OCI-LY1 (cell line): ENCODE data around the gene RHOG.
"Not testable (repeated sequence)": the region's sequence is repeated elsewhere in the genome, so short reads cannot be mapped to it uniquely, and the experiment has no call there.

Experiments
- H2AFZ ChIP-seq: fragments of 200-600 bp; sonication (generic), shearing (Covaris generic); 2 replicates; pipeline ENCODE4 v1.6.0; 2014; ENCODE audit warnings: antibody characterized with exemption, mild to moderate bottlenecking, low read length
- H3F3A ChIP-seq: fragments of 200-600 bp; sonication (generic), shearing (Covaris generic); 2 replicates; pipeline ENCODE4 v1.6.0; 2014; ENCODE audit warnings: mild to moderate bottlenecking, antibody characterized with exemption, low read length, moderate library complexity; ENCODE audit not compliant: insufficient read depth
- H3K27ac ChIP-seq: fragments of 200-600 bp; sonication (generic); 2 replicates; pipeline ENCODE4 v1.5.1; 2014; ENCODE audit warnings: low read length, mixed run types, mild to moderate bottlenecking, low read depth; ENCODE audit not compliant: poor library complexity, severe bottlenecking
- H3K27me3 ChIP-seq: fragments of 200-600 bp; sonication (generic); 2 replicates; pipeline ENCODE4 v1.6.0; 2014; ENCODE audit warnings: antibody characterized with exemption, mild to moderate bottlenecking, low read length, moderate library complexity; ENCODE audit not compliant: insufficient read depth
- H3K36me3 ChIP-seq: fragments of 200-600 bp; sonication (generic); 2 replicates; pipeline ENCODE4 v1.6.1; 2014; ENCODE audit warnings: mild to moderate bottlenecking, antibody characterized with exemption, low read length, moderate library complexity, mixed read lengths; ENCODE audit not compliant: insufficient read depth
- H3K4me1 ChIP-seq: fragments of 200-600 bp; sonication (generic); 2 replicates; pipeline ENCODE4 v1.5.1; 2014; ENCODE audit warnings: mild to moderate bottlenecking, low read length, moderate library complexity; ENCODE audit not compliant: insufficient read depth, severe bottlenecking
- H3K4me2 ChIP-seq: fragments of 200-600 bp; sonication (generic), shearing (Covaris generic); 2 replicates; pipeline ENCODE4 v1.6.1; 2014; ENCODE audit warnings: low read length
- H3K4me3 ChIP-seq: fragments of 200-600 bp; sonication (generic); 2 replicates; pipeline ENCODE4 v1.5.1; 2014; ENCODE audit warnings: low read length, low read depth, mild to moderate bottlenecking, mixed read lengths; ENCODE audit not compliant: poor library complexity, severe bottlenecking
- H3K79me2 ChIP-seq: fragments of 200-600 bp; shearing (Covaris generic); 2 replicates; pipeline ENCODE4 v1.6.1; 2016; ENCODE audit warnings: mixed run types, low read length, mixed read lengths; ENCODE audit not compliant: insufficient read depth
- H3K9ac ChIP-seq: fragments of 200-600 bp; sonication (generic), shearing (Covaris generic); 2 replicates; pipeline ENCODE4 v1.6.1; 2014; ENCODE audit warnings: mild to moderate bottlenecking, low read length, mixed read lengths
- H3K9me2 ChIP-seq: fragments of 200-600 bp; sonication (generic), shearing (Covaris generic); 2 replicates; pipeline ENCODE4 v1.6.1; 2014; ENCODE audit warnings: low read depth, mild to moderate bottlenecking, low read length, mixed read lengths
- H3K9me3 ChIP-seq: fragments of 200-600 bp; shearing (Covaris generic); 2 replicates; pipeline ENCODE4 v1.6.1; 2014; ENCODE audit warnings: low read length, mixed read lengths
- H4K20me1 ChIP-seq: fragments of 200-600 bp; sonication (generic), shearing (Covaris generic); 2 replicates; pipeline ENCODE4 v1.6.0; 2016; ENCODE audit warnings: mild to moderate bottlenecking, low read length; ENCODE audit not compliant: insufficient read depth
- CTCF ChIP-seq: fragments of 200-600 bp; sonication (generic), shearing (Covaris generic); IDR thresholded peaks from 2 replicates; pipeline ENCODE4 v1.5.1; 2017; ENCODE audit warnings: mild to moderate bottlenecking, antibody characterized with exemption, low read length, moderate library complexity, mixed read lengths
- EZH2 ChIP-seq: fragments of 200-600 bp; sonication (generic), shearing (Covaris generic); IDR thresholded peaks from 2 replicates; pipeline ENCODE4 v1.8.0; 2017; ENCODE audit warnings: borderline replicate concordance, mixed run types, mild to moderate bottlenecking, antibody characterized with exemption, low read length, moderate library complexity, mixed read lengths

RHOG gene

DNA sequence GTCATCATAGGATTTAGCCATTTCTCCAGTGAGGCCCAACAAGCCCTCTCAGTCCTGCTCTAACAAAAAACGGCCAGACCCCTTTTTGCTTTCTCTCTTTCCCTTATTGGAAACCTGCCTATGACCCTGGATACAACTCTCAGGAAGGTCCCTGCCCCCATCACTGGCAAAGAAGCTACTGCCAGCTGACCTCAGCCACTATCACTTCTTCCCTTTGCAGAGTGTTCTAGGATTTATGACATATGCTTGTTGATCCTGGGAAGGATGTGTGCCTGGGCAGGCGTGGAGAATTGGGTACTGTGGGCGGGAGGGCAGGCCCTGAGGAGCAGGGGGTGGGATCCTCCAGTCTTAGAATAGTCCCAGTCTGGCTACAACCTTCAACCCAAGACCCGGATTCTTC lies 24.9 kb downstream of the RHOG start:
- H3K27ac ChIP-seq = no peak overlapping the region
- H3K4me1 ChIP-seq = no peaks in the 10 kb centered on the region
- no peaks in the 10 kb centered on the region for H3K27me3 ChIP-seq
- TF ChIP-seq EZH2 (no peak), CTCF (no peak)
- no peak overlapping the region for H2AFZ ChIP-seq
- peaks cover 13% of the 10 kb centered on the region; the same call in 1 of the 2 replicates for H3K36me3 ChIP-seq
- H3F3A ChIP-seq = no peaks in the 10 kb centered on the region
- no peaks in the 10 kb centered on the region for H4K20me1 ChIP-seq
- no peak overlapping the region for H3K4me3 ChIP-seq
- H3K9me2 ChIP-seq = no peaks in the 10 kb centered on the region
- H3K4me2 ChIP-seq = no peak overlapping the region
- no peak overlapping the region for H3K9ac ChIP-seq
- no peaks in the 10 kb centered on the region for H3K9me3 ChIP-seq
- no peaks in the 10 kb centered on the region for H3K79me2 ChIP-seq

DNA sequence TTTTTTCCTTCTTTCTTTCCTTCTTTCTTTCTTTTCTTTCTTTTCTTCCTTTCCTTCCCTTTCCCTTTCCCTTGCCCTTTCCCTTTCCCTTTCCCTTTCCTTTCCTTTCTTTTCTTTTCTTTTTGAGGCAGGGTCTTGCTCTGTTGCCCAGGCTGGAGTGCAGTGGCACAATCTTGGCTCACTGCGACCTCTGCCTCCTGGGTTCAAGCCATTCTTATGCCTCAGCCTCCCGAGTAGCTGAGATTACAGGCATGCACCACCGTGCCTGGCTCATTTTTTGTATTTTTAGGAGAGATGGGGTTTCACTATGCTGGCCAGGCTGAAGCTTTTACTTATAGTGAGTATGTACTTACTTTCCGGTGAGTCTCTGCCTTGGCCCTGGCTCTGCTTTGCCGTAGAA lies 25.9 kb downstream of the RHOG start:
- H3K79me2 ChIP-seq, H4K20me1 ChIP-seq, H3K27ac ChIP-seq, H2AFZ ChIP-seq, H3K4me2 ChIP-seq, H3K9ac ChIP-seq, H3K9me2 ChIP-seq, H3F3A ChIP-seq, H3K4me3 ChIP-seq, H3K4me1 ChIP-seq, H3K27me3 ChIP-seq, H3K9me3 ChIP-seq: not testable (repeated sequence)
- H3K36me3 ChIP-seq = peaks cover 11% of the 10 kb centered on the region; the same call in 1 of the 2 replicates

DNA sequence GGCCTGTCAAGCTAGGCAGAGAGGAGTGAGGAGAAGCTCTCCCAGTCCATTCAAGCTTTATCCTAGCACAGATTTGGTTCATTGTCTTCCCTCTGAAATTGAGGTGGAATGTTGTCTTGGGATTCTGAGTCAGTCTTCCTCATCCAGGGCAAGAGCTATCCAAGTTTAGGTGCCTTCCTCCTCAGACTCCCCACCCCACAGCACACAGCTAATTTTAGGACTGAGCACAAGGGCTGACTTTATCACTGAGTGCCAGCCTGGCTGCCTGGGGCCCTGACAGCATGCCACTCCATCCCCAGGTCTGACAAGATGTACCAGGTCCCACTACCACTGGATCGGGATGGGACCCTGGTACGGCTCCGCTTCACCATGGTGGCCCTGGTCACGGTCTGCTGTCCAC lies 29.8 kb downstream of the RHOG start:
- Histone ChIP-seq H3K9ac (no peak overlapping the region), H3K4me3 (no peak overlapping the region)

More for the DNA sequence above, 29.8 kb downstream of the RHOG start:
- no peaks in the 10 kb centered on the region for H3K9me3 ChIP-seq
- H3K4me1 ChIP-seq = peaks cover 5% of the 10 kb centered on the region
- no peaks in the 10 kb centered on the region for H3K79me2 ChIP-seq
- H4K20me1 ChIP-seq = no peaks in the 10 kb centered on the region
- no peak overlapping the region for H2AFZ ChIP-seq
- H3K27me3 ChIP-seq = no peaks in the 10 kb centered on the region
- no peaks in the 10 kb centered on the region for H3K9me2 ChIP-seq
- no peak overlapping the region for H3K4me2 ChIP-seq
- no peak for TF ChIP-seq EZH2
- TF ChIP-seq CTCF = no peak
- no peak overlapping the region for H3K27ac ChIP-seq
- H3K36me3 ChIP-seq = peaks cover 7% of the 10 kb centered on the region; the same call in 1 of the 2 replicates
- no peaks in the 10 kb centered on the region for H3F3A ChIP-seq
